Pancreas (tissue), 10 donors: Measurements from ENCODE around the gene TBX19. TPM values are rescaled to one million over a fixed set of nuclear protein-coding genes. Genes with fewer than 3 reads are reported as not detected.

ENCODE experiments used
- ATAC-seq, 4 donors: fragments of 200-7000 bp; cut with Tn5 transposase; one replicate each; pipeline versions ENCODE4 v1.8.0 to v1.9.1; 2020; ENCODE audit warnings: mild to moderate bottlenecking in 4 of 4, moderate library complexity in 4 of 4
- DNase-seq, 6 donors: peaks; one replicate each; pipeline ENCODE4 v3.0.0-alpha.2; 2020
- FAIRE-seq: peaks from 2 replicates; lab custom pipeline; 2012; peaks lifted over from hg19 to GRCh38; lab: Jason Lieb, UNC
- H3K27ac ChIP-seq, 4 donors: fragments of 200-600 bp; sonication (generic); 1 replicate in 3 of 4; 2 replicates in 1 of 4; pipeline versions ENCODE4 v1.5.0 to v1.8.0; 2020
- H3K27me3 ChIP-seq, 4 donors: fragments of 200-600 bp; one replicate each; pipeline ENCODE4 v1.8.0; 2021
- H3K36me3 ChIP-seq, 3 donors: fragments of 200-600 bp; sonication (generic) in 1 of 3; one replicate each; pipeline versions ENCODE4 v1.5.0 to v1.8.0; 2020 to 2021
- H3K4me1 ChIP-seq, 3 donors: fragments of 200-600 bp; one replicate each; pipeline ENCODE4 v1.8.0; 2021
- H3K4me3 ChIP-seq, 4 donors: fragments of 200-600 bp; sonication (generic) in 2 of 4; one replicate each; pipeline versions ENCODE4 v1.5.0 to v1.8.0; 2020 to 2021
- H3K9me3 ChIP-seq, 4 donors: fragments of 200-600 bp; one replicate each; pipeline ENCODE4 v1.8.0; 2021
- CTCF ChIP-seq, 4 donors: fragments of 200-600 bp; sonication (generic) in 3 of 4; IDR thresholded peaks; one replicate each; pipeline versions ENCODE4 v1.5.0 to v1.8.0; 2021; ENCODE audit warnings: antibody characterized with exemption in 4 of 4
- WGBS, 2 donors: extraction: QIAGEN DNeasy Blood & Tissue Kit; methylation state at CpG; one replicate each; pipeline ENCODE4 v1.1.7; 2013; 5-methylcytosine and 5-hydroxymethylcytosine counted together
- intact Hi-C, 3 donors: fragments of 100-400 bp; cut with DNase I; formaldehyde crosslinking; loops; one replicate each; pipeline versions ENCODE4 v1.11.1 to v1.14.2; 2022
- polyA plus RNA-seq, 2 donors: library from polyadenylated mRNA; stranded (reverse); fragments of 200-250 nt; gene quantifications; one replicate each; pipeline ENCODE4 v1.2.3, GENCODE V29; 2013
- total RNA-seq, 6 donors: library from RNA; stranded (reverse); fragmentation: NEBNext Ultra II Directional in 4 of 6; extraction: Animal tissue kit (Norgen Biotek cat#: 25700) in 4 of 6; gene quantifications; one replicate each; pipeline versions ENCODE4 v1.2.1 to v1.2.4, GENCODE V29; 2021 to 2023
- donor health status: healthy with polysubstance abuse.
- donor health status: DM: no; HTN: no; CAD: no; lungs with moderate emphysema.
- donor health status: DM: no; HTN: no; CAD: no.
- donor health status: control.
- donor health status: control.
- donor health status: Bipolar disorder and iron deficiency.
- donor health status: DM: yes; HTN: yes; CAD: no.
- donor health status: DM: no; HTN: no; CAD: no.
- donor health status: DM: no; HTN: no; CAD: no.
- donor health status: DM: yes; HTN: yes; CAD: no.

The TBX19 gene
- total and polyA plus RNA-seq, 8 donors, result 0.35 to 2.0 (median 0.61) TPM

DNA sequence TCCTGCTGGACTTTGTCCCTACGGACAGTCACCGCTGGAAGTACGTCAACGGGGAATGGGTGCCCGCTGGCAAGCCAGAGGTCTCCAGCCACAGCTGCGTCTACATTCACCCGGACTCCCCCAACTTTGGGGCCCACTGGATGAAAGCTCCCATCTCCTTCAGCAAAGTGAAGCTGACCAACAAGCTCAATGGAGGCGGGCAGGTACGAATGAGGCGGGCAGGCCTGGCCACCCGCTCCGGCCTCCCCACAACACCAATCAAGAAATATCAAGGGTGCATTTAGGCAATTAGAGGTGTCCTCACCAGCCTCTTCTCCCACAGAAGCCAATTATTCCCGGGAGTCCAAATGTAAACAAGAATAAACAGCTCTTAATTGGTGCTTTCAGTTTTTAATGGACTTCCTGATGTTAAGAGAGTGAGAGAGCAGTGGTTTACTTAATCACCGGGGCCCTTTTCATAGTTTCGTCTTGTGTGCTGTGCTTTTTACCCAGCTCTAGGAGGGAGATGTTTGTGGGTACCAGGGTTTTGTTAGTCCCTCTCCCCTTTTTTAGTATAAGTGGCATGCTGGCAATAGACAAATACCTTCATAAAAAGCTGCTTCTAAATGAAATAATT is 10.7 kb downstream of the TBX19 start:
- H3K27me3 ChIP-seq, result no peaks in the 10 kb centered on the region
- H3K4me1 ChIP-seq, result peaks cover 0 to 4% (median 2%) of the 10 kb centered on the region in 3 donors
- TF ChIP-seq CTCF (IDR thresholded peaks at IDR 0.05), result no peak
- 87 to 89% methylated on average over 15 of the region's 15 CpGs for WGBS, 2 donors
- no peak overlapping the region for H3K4me3 ChIP-seq
- H3K36me3 ChIP-seq, result no peaks in the 10 kb centered on the region
- intact Hi-C loops, result no loop called here
- H3K9me3 ChIP-seq, result no peaks in the 10 kb centered on the region
- no peak for FAIRE-seq
- peak in 1 of 6 donors; percentile 35 for DNase-seq
- peak in 1 of 4 donors; percentile 69 for ATAC-seq
- no peak overlapping the region for H3K27ac ChIP-seq

- DNase-seq (no peak), FAIRE-seq (no peak), ATAC-seq (peak in 1 of 4 donors; percentile 34)
- Histone ChIP-seq H3K27ac (no peak overlapping the region), H3K4me1 (no peaks in the 10 kb centered on the region), H3K9me3 (no peaks in the 10 kb centered on the region), H3K4me3 (no peak overlapping the region), H3K36me3 (no peaks in the 10 kb centered on the region), H3K27me3 (no peaks in the 10 kb centered on the region)
- TF ChIP-seq CTCF (IDR thresholded peaks at IDR 0.05), result no peak
- intact Hi-C loops, result no loop called here
- WGBS, 2 donors, result 50 to 68% methylated on average over 1 of the region's 1 CpG
Measured at GRCh38 chr1:168293356-168293755, 12.7 kb downstream of the TBX19 start.

GRCh38 chr1:168295411-168296114 is 14.9 kb downstream of the TBX19 start:
- WGBS, 2 donors, result 91 to 93% methylated on average over 8 of the region's 8 CpGs
- H3K4me3 ChIP-seq, result no peak overlapping the region
- TF ChIP-seq CTCF (IDR thresholded peaks at IDR 0.05), result no peak
- FAIRE-seq, result no peak
- H3K27ac ChIP-seq, result no peak overlapping the region
- H3K9me3 ChIP-seq, result no peaks in the 10 kb centered on the region
- no peaks in the 10 kb centered on the region for H3K4me1 ChIP-seq
- ATAC-seq, result no peak
- no peaks in the 10 kb centered on the region for H3K36me3 ChIP-seq
- peak in 1 of 6 donors; percentile 30 for DNase-seq
- H3K27me3 ChIP-seq, result no peaks in the 10 kb centered on the region
- intact Hi-C loops, result no loop called here

GRCh38 chr1:168297019-168297730 is 16.5 kb downstream of the TBX19 start:
- FAIRE-seq (no peak), ATAC-seq (no peak), DNase-seq (no peak)
- H3K4me1 ChIP-seq, result no peaks in the 10 kb centered on the region
- H3K27me3 ChIP-seq, result no peaks in the 10 kb centered on the region
- H3K4me3 ChIP-seq, result no peak overlapping the region
- WGBS, 2 donors, result 77 to 79% methylated on average over 7 of the region's 7 CpGs
- intact Hi-C loops, result no loop called here
- no peak for TF ChIP-seq CTCF (IDR thresholded peaks at IDR 0.05)
- H3K36me3 ChIP-seq, result no peaks in the 10 kb centered on the region
- H3K27ac ChIP-seq, result no peak overlapping the region
- no peaks in the 10 kb centered on the region for H3K9me3 ChIP-seq
